HL-60 (cell line): Measurements from ENCODE around the gene PRSS56.

Experiments used
- DNase-seq, 2 experiments: peaks; one replicate each; pipeline ENCODE4 v3.0.0-alpha.2; 2010 to 2020; ENCODE audit warnings: low read depth in 1 of 2, low spot score in 1 of 2
- H3K27ac ChIP-seq: fragments of 250-450 bp; sonication (Bioruptor Pico); replicated peaks from 2 replicates; pipeline ENCODE4 v1.5.1; 2020; ENCODE audit warnings: mild to moderate bottlenecking, moderate library complexity
- H3K27me3 ChIP-seq: fragments of 250-450 bp; sonication (Bioruptor Pico); 2 replicates; pipeline ENCODE4 v1.5.1; 2021; ENCODE audit warnings: mild to moderate bottlenecking, moderate library complexity; ENCODE audit not compliant: insufficient read depth, poor library complexity, severe bottlenecking
- H3K4me3 ChIP-seq: replicated peaks from 2 replicates; pipeline ENCODE4 v1.5.1; 2011; ENCODE audit warnings: mild to moderate bottlenecking, control low read depth, low read length; ENCODE audit not compliant: insufficient read depth
- CTCF ChIP-seq: IDR thresholded peaks from one replicate; pipeline ENCODE4 v1.5.1; 2011; ENCODE audit warnings: low read length, control low read depth, inconsistent platforms; ENCODE audit not compliant: insufficient read depth
- GABPA ChIP-seq: IDR thresholded peaks from 2 replicates; pipeline ENCODE4 v1.6.1; 2012; ENCODE audit warnings: low read depth
- POLR2AphosphoS5 ChIP-seq: IDR thresholded peaks from 2 replicates; pipeline ENCODE4 v1.6.1; 2012; ENCODE audit warnings: low read depth
- REST ChIP-seq: IDR thresholded peaks from 2 replicates; pipeline ENCODE4 v1.6.1; 2012; ENCODE audit warnings: low read depth; ENCODE audit not compliant: insufficient replicate concordance
- SPI1 ChIP-seq: IDR thresholded peaks from 2 replicates; pipeline ENCODE4 v1.6.1; 2012; ENCODE audit warnings: low read depth, mild to moderate bottlenecking, borderline replicate concordance

The PRSS56 gene

GRCh38 chr2:232485348-232485756 lies 34.8 kb upstream of the PRSS56 start:
- Histone ChIP-seq H3K27me3 (peaks cover 49% of the 10 kb centered on the region), H3K4me3 (no peak overlapping the region), H3K27ac (no peak overlapping the region)
- TF ChIP-seq REST (no peak), GABPA (no peak), SPI1 (no peak), CTCF (no peak), POLR2AphosphoS5 (no peak)
- DNase-seq = no peak

- no peak for DNase-seq
- Histone ChIP-seq H3K4me3 (no peak overlapping the region), H3K27ac (no peak overlapping the region), H3K27me3 (peaks cover 50% of the 10 kb centered on the region)
- no peak for TF ChIP-seq POLR2AphosphoS5
- TF ChIP-seq GABPA = no peak
- no peak for TF ChIP-seq SPI1
- no peak for TF ChIP-seq REST
- no peak for TF ChIP-seq CTCF
Observed at GRCh38 chr2:232485757-232486557, 34.2 kb upstream of the PRSS56 start.

- no peak overlapping the region for H3K27ac ChIP-seq
- TF ChIP-seq GABPA = no peak
- no peak for TF ChIP-seq REST
- no peak for TF ChIP-seq SPI1
- no peak for TF ChIP-seq POLR2AphosphoS5
- no peak for TF ChIP-seq CTCF
- DNase-seq = no peak
- peak overlapping the region; percentile 21 for H3K4me3 ChIP-seq
- peaks cover 50% of the 10 kb centered on the region for H3K27me3 ChIP-seq
Observed at GRCh38 chr2:232486558-232487384, 33.4 kb upstream of the PRSS56 start.
